ENCODE data around the gene FCHSD1.
"Not testable (repeated sequence)": the region's sequence is repeated elsewhere in the genome, so short reads cannot be mapped to it uniquely, and the experiment has no call there.

The FCHSD1 gene

GRCh38 chr5:141630570-141631140 is 20.6 kb downstream of the FCHSD1 start:
- H3K4me1 ChIP-seq (ENCODE audit: insufficient read depth, low read length) = no peaks in the 10 kb centered on the region
- no peaks in the 10 kb centered on the region for H3K9me3 ChIP-seq (ENCODE audit: control insufficient read depth, insufficient read depth, low read length)
- H3K36me3 ChIP-seq (ENCODE audit: insufficient read depth, low read length) = peaks cover 30% of the 10 kb centered on the region
- H3K9ac ChIP-seq (ENCODE audit: low read depth, low read length) = no peak overlapping the region

DNA sequence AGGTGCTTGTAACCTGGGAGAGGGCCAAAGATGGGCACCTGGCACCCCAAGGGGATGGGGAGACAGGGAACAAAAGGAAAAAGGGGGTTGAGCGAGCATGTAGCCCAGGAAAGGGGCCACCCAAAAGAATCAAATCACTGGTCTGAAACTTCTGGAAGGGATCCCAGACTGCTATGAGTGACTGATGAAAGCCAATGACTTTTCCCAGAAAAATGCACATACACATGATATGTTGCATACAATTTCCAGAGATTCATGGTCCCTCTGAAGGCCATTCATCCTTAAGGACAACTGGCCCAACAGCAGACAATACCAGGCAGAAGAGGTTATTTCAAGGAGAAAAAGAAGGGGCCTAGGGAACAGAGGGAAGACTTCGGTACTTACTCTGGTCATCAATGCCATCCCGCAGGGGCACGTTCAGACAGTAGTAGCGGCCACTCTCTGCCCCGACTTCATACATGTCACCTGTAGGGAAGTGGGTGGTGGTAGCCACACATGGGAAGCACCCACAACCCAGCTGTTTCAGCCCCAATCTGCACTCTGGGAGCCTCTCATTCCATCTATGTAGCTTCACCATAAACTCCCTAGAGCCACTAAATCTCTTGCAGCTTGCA is 22.9 kb downstream of the FCHSD1 start:
- Histone ChIP-seq H3K36me3 (ENCODE audit: insufficient read depth, low read length) (peaks cover 35% of the 10 kb centered on the region), H3K9me3 (ENCODE audit: control insufficient read depth, insufficient read depth, low read length) (no peaks in the 10 kb centered on the region), H3K9ac (ENCODE audit: low read depth, low read length) (no peak overlapping the region), H3K4me1 (ENCODE audit: insufficient read depth, low read length) (peaks cover 8% of the 10 kb centered on the region)

- Histone ChIP-seq H3K9me3 (ENCODE audit: control insufficient read depth, insufficient read depth, low read length) (no peaks in the 10 kb centered on the region), H3K36me3 (ENCODE audit: insufficient read depth, low read length) (peaks cover 20% of the 10 kb centered on the region), H3K4me1 (ENCODE audit: insufficient read depth, low read length) (peaks cover 12% of the 10 kb centered on the region), H3K9ac (ENCODE audit: low read depth, low read length) (no peak overlapping the region)
Measured at GRCh38 chr5:141623611-141624010, 27.6 kb downstream of the FCHSD1 start.

DNA sequence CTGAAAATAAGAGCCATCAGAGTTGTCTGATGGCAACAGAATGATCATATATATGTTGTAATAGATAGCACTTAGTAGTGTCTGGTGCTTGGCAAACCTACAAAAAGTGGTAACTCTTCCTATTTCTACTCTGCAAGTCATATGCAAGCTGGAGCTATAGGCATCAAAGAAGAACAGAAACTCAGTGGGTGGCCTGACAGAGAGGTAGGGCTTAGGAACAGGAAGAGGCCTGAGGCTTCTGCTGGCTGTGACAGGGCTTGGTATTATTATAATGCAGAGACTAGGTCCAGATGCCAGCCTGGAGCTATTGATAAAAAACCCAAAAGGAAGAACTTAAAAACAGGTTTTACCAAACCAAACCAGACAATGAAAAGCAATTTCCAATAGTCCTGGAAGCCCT is 28.0 kb downstream of the FCHSD1 start:
- peaks cover 12% of the 10 kb centered on the region for H3K4me1 ChIP-seq (ENCODE audit: insufficient read depth, low read length)
- H3K9me3 ChIP-seq (ENCODE audit: control insufficient read depth, insufficient read depth, low read length) = no peaks in the 10 kb centered on the region
- no peak overlapping the region for H3K9ac ChIP-seq (ENCODE audit: low read depth, low read length)
- peaks cover 19% of the 10 kb centered on the region for H3K36me3 ChIP-seq (ENCODE audit: insufficient read depth, low read length)

DNA sequence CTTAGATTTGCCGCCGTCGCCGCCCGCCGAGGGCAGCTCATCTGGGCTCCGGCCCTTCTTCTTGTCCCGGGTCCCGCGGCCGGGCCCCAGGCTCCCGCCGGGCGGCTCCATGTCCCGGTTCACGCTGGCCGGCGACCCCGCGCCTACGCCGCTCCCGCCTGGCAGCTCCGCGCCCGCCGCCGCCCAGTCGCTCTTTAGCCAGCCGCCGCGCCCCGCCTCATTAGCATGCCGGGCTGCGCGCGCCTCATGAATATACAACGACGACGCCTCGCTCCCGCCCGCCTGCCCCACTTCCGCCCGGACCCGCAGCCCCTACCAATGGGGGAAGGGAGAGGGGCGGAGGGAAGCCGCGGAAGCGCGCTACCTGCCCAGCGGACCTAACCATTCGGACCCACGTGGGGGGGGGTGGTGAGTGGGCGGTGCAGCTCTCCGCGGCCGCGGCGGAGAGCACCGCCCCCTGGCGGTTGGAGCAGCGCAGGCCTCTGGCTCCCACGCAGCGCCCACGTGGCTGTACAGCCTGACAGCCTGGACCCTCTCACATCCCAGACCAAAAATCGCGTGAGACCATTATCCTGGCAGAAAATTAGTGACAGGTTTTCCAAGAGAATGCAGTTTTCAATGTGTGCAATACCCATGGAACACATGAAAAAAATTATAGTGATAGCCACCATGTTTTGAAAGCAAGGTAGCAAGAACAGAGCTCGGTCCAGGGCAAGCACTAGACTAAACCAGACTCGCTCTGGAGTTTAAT is 32.2 kb downstream of the FCHSD1 start, which contains the start of gene DIAPH1:
DIAPH1 (minus strand) TSS at position 197 of the 751 bp plus-strand sequence; CDS start at position 111, 86 bp downstream.
- Histone ChIP-seq H3K4me1 (ENCODE audit: insufficient read depth, low read length) (peaks cover 21% of the 10 kb centered on the region), H3K9me3 (ENCODE audit: control insufficient read depth, insufficient read depth, low read length) (no peaks in the 10 kb centered on the region), H3K36me3 (ENCODE audit: insufficient read depth, low read length) (peaks cover 6% of the 10 kb centered on the region), H3K9ac (ENCODE audit: low read depth, low read length) (peak within 1 kb of the TSS; percentile 98)

DNA sequence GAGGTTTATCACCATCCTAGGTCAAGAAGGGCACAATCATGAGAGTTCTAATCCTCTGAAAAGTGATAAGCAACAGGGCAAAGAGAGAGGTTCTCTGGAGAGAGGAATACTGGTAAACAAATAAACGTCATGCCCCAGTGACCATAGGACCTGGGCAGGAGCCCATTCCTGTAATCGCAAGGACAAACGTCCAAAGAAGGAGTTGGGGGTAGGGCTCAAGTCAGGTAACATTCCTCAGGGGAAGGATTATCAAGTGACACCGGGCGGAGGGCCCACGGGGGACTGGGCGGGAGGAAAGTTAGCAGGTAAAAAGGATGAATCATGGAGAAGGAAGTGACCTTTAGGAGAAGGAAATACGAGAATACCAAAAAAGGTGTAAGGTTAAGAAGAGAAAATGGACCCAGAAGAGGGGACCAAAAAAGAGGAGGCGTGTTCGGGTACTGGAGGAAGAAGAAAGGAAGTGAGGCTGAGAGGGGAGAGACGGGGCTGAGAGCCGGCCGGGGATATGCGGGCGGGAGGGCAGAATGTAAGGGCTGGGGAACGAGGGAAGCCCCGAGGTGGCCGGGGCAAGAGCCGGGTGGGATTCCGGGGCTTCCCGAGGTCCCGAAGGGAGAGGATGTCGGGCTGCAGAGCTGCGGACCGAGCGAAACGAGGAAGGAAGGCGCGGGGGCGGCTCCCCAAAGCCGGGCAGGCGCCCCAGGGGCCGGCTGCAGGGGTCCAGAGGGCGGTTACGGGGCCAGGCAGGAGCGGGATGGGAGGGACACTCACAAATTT is 33.0 kb downstream of the FCHSD1 start:
- no peaks in the 10 kb centered on the region for H3K9me3 ChIP-seq (ENCODE audit: control insufficient read depth, insufficient read depth, low read length)
- H3K4me1 ChIP-seq (ENCODE audit: insufficient read depth, low read length) = peaks cover 21% of the 10 kb centered on the region
- peaks cover 6% of the 10 kb centered on the region for H3K36me3 ChIP-seq (ENCODE audit: insufficient read depth, low read length)
- H3K9ac ChIP-seq (ENCODE audit: low read depth, low read length) = peak overlapping the region; percentile 98

DNA sequence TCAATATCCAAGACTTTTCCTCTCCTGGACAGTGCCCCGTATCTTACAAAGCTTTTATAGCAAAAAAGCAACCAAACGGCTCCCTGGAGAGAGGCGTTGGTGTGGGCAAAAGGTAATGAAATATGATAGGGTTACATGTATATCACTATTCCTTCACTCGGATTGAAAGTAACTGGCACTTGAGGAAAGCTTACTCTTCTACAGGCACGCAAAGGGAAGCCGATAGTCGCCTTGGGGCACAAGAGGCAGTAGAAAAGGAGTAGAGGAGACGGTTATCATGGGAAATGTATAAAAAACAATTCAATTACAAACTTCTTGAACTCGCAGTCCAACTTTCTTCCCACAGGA is 33.6 kb downstream of the FCHSD1 start:
- H3K36me3 ChIP-seq (ENCODE audit: insufficient read depth, low read length) = peaks cover 6% of the 10 kb centered on the region
- peaks cover 22% of the 10 kb centered on the region for H3K4me1 ChIP-seq (ENCODE audit: insufficient read depth, low read length)
- H3K9ac ChIP-seq (ENCODE audit: low read depth, low read length) = peak overlapping the region; percentile 98
- H3K9me3 ChIP-seq (ENCODE audit: control insufficient read depth, insufficient read depth, low read length) = no peaks in the 10 kb centered on the region

DNA sequence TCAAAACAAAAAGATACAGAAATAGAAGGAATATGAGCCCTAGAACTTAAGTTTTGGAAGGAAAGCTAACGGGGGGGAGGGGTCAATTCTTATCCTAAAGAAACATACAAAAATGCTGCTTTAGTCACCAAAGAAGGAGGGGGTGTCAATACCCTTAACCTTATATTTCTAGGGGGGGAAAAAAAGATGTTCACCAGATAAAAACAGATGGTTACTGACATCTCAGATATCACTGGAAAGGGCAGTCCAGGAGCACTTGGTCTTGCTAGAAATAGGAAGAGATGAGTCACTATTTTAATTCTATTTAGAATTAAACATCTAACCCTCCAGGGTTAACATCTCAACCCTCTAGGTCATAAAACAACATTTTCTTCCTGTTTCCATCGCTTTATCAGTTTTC is 34.1 kb downstream of the FCHSD1 start:
- Histone ChIP-seq H3K9me3 (ENCODE audit: control insufficient read depth, insufficient read depth, low read length) (no peaks in the 10 kb centered on the region), H3K4me1 (ENCODE audit: insufficient read depth, low read length) (peaks cover 22% of the 10 kb centered on the region), H3K36me3 (ENCODE audit: insufficient read depth, low read length) (peaks cover 6% of the 10 kb centered on the region; the same call in 1 of the 2 replicates), H3K9ac (ENCODE audit: low read depth, low read length) (peak overlapping the region; percentile 98; the same call in 1 of the 2 replicates)

DNA sequence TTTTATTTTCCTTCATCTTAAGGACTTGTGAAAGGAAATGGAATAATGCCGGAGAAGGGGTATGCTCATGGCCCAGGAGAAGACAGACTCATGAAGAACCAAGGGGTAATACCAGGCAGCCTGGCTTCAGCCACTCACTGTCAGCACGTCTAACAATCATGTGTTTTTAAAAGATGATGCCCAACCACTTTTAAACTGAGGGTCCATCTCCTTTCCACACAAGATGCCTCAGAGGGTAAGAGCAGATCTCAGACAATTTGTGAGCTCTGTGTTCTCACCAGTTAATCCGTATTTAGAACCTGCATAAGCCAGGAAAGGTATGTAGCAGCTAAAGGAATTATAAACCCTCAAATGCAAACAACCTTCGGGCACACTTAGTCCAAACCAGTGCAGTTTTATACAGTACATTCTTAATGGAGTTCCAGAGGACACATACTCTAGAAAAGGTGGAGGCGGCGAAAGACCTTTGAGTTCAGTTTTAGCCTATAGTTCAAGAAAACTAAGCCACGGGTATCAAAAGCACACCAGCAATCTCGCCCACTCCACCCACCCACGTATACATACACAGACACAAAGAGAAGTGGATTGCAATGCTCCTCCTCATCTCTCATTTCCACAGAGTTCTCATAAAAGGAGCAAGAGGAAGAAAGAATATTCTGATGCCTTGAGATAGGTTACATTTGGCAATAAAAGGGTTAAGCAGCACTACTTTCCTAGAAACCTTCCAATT is 35.1 kb downstream of the FCHSD1 start:
- Histone ChIP-seq H3K36me3 (ENCODE audit: insufficient read depth, low read length) (peaks cover 6% of the 10 kb centered on the region; the same call in 1 of the 2 replicates), H3K9me3 (ENCODE audit: control insufficient read depth, insufficient read depth, low read length) (no peaks in the 10 kb centered on the region), H3K9ac (ENCODE audit: low read depth, low read length) (no peak overlapping the region), H3K4me1 (ENCODE audit: insufficient read depth, low read length) (peaks cover 25% of the 10 kb centered on the region)

GRCh38 chr5:141613344-141613743 is 37.9 kb downstream of the FCHSD1 start:
- Histone ChIP-seq H3K9ac (ENCODE audit: low read depth, low read length) (no peak overlapping the region), H3K9me3 (ENCODE audit: control insufficient read depth, insufficient read depth, low read length) (no peaks in the 10 kb centered on the region), H3K4me1 (ENCODE audit: insufficient read depth, low read length) (peaks cover 28% of the 10 kb centered on the region), H3K36me3 (ENCODE audit: insufficient read depth, low read length) (peaks cover 6% of the 10 kb centered on the region; the same call in 1 of the 2 replicates)

DNA sequence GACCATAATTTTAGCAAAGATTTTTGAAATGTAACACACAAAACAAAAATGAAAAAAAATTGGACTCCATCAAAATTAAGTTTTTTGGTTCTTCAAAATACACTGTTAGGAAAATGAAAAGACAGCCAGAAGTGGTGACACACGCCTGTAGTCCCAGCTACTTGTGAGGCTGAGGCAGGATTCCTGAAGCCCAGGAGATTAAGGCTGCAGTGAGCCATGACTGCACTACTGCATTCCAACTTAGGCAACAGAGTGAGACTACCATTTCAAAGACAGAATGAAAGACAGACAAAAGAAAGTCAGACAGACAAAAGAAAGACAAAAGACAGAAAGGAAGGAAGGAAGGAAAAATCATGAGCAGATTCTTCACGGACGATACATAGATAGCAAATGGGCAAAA is 39.9 kb downstream of the FCHSD1 start:
- H3K9me3 ChIP-seq (ENCODE audit: control insufficient read depth, insufficient read depth, low read length) = no peaks in the 10 kb centered on the region
- H3K4me1 ChIP-seq (ENCODE audit: insufficient read depth, low read length) = peaks cover 18% of the 10 kb centered on the region
- no peak overlapping the region for H3K9ac ChIP-seq (ENCODE audit: low read depth, low read length)
- H3K36me3 ChIP-seq (ENCODE audit: insufficient read depth, low read length) = peaks cover 4% of the 10 kb centered on the region; the same call in 1 of the 2 replicates

- H3K4me1 ChIP-seq (ENCODE audit: insufficient read depth, low read length) = peaks cover 22% of the 10 kb centered on the region
- not testable (repeated sequence) for H3K36me3 ChIP-seq (ENCODE audit: insufficient read depth, low read length); H3K9ac ChIP-seq (ENCODE audit: low read depth, low read length); H3K9me3 ChIP-seq (ENCODE audit: control insufficient read depth, insufficient read depth, low read length)
Measured at GRCh38 chr5:141609921-141610320, 41.3 kb downstream of the FCHSD1 start.

DNA sequence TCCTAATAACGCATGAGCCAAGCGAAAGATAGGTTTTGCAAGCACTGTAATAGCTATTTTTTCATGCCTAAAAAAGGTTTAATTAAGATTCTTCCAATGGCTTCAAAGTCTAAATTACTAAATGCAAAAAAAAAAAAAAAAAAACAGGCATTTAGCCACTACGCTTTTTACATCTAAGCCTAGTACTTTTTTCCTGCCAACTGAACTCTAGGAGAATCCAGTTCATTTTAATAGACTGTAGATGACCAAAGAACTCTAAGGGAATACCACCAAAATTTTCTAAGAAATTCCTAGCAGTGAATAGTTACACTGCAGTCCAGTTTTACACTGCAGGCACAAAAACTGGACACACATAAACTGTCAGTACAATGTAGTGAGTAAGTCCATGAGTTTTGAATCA is 42.2 kb downstream of the FCHSD1 start:
- Histone ChIP-seq H3K36me3 (ENCODE audit: insufficient read depth, low read length) (no peaks in the 10 kb centered on the region), H3K9ac (ENCODE audit: low read depth, low read length) (no peak overlapping the region), H3K4me1 (ENCODE audit: insufficient read depth, low read length) (peaks cover 29% of the 10 kb centered on the region), H3K9me3 (ENCODE audit: control insufficient read depth, insufficient read depth, low read length) (no peaks in the 10 kb centered on the region)

- H3K9ac ChIP-seq (ENCODE audit: low read depth, low read length) = no peak overlapping the region
Measured at GRCh38 chr5:141608557-141608956, 42.7 kb downstream of the FCHSD1 start.

More at GRCh38 chr5:141608557-141608956, 42.7 kb downstream of the FCHSD1 start:
- Histone ChIP-seq H3K9me3 (ENCODE audit: control insufficient read depth, insufficient read depth, low read length) (no peaks in the 10 kb centered on the region), H3K36me3 (ENCODE audit: insufficient read depth, low read length) (no peaks in the 10 kb centered on the region), H3K4me1 (ENCODE audit: insufficient read depth, low read length) (peaks cover 24% of the 10 kb centered on the region)
